WTC11 (cell line): ENCODE data around the gene NBEA.

Experiments
- CTCF ChIP-seq: fragments of 200-600 bp; IDR thresholded peaks from 2 replicates; pipeline ENCODE4 v1.8.0; 2022; ENCODE audit warnings: antibody characterized with exemption
- ESRRA ChIP-seq: sonication (generic); formaldehyde crosslinking; IDR thresholded peaks from 2 replicates; pipeline ENCODE4 v1.8.1; 2022; ENCODE audit warnings: mild to moderate bottlenecking, missing genetic modification reagents, borderline replicate concordance
- HMGA2 ChIP-seq: fragments of 250-450 bp; sonication (Bioruptor Pico); IDR thresholded peaks from 2 replicates; pipeline ENCODE4 v1.4.0; 2021; ENCODE audit warnings: mild to moderate bottlenecking, moderate library complexity
- JAZF1 ChIP-seq: fragments of 250-450 bp; sonication (Bioruptor Pico); IDR thresholded peaks from 2 replicates; pipeline ENCODE4 v1.9.0; 2021; ENCODE audit warnings: moderate library complexity, mild to moderate bottlenecking, inconsistent platforms
- KAT7 ChIP-seq: sonication (generic); formaldehyde crosslinking; IDR thresholded peaks from 2 replicates; pipeline ENCODE4 v1.8.1; 2023; ENCODE audit warnings: missing genetic modification reagents, mild to moderate bottlenecking, borderline replicate concordance
- MYBL2 ChIP-seq: sonication (generic); formaldehyde crosslinking; IDR thresholded peaks from 2 replicates; pipeline ENCODE4 v1.8.1; 2023; ENCODE audit warnings: mild to moderate bottlenecking, moderate library complexity, missing genetic modification reagents
- NFYB ChIP-seq: sonication (generic); formaldehyde crosslinking; conservative IDR thresholded peaks from 2 replicates; pipeline ENCODE4 v1.8.0; 2022; ENCODE audit warnings: low read depth, missing genetic modification reagents
- PRDM15 ChIP-seq: sonication (generic); formaldehyde crosslinking; IDR thresholded peaks from 2 replicates; pipeline ENCODE4 v1.8.0; 2022; ENCODE audit warnings: missing genetic modification reagents
- RORB ChIP-seq: fragments of 250-450 bp; sonication (Bioruptor Pico); IDR thresholded peaks from 2 replicates; pipeline ENCODE4 v1.9.0; 2021; ENCODE audit warnings: mild to moderate bottlenecking
- STAT6 ChIP-seq: sonication (generic); formaldehyde crosslinking; conservative IDR thresholded peaks from 2 replicates; pipeline ENCODE4 v1.8.1; 2023; ENCODE audit warnings: mild to moderate bottlenecking, low read depth, missing genetic modification reagents, moderate library complexity

- TF ChIP-seq CTCF (no peak), MYBL2 (no peak), NFYB (CRISPR knock-in tag) (no peak), RORB (no peak), ESRRA (CRISPR knock-in tag) (no peak), JAZF1 (CRISPR knock-in tag) (no peak), STAT6 (CRISPR knock-in tag) (no peak), KAT7 (CRISPR knock-in tag) (no peak), PRDM15 (CRISPR knock-in tag) (no peak), HMGA2 (no peak)
These were observed 29.0 kb upstream of the NBEA start for GRCh38 chr13:34913040-34913439.
